GM12864 (cell line): ENCODE measurements around the gene SPINK8.

Source experiments
- DNase-seq: peaks from one replicate; pipeline ENCODE4 v3.0.0-alpha.2; 2011; ENCODE audit warnings: low read depth
- H3K4me3 ChIP-seq: 2 replicates; pipeline ENCODE4 v1.5.1; 2011; ENCODE audit warnings: mild to moderate bottlenecking, low read depth, low read length, control low read depth
- TF ChIP-seq, protein P1 (sequence below): IDR thresholded peaks from 2 replicates; pipeline ENCODE4 v1.5.1; 2011; ENCODE audit warnings: low read depth, mild to moderate bottlenecking, moderate library complexity, low read length, control low read depth, inconsistent platforms; ENCODE audit errors: missing control alignments

The SPINK8 gene

DNA sequence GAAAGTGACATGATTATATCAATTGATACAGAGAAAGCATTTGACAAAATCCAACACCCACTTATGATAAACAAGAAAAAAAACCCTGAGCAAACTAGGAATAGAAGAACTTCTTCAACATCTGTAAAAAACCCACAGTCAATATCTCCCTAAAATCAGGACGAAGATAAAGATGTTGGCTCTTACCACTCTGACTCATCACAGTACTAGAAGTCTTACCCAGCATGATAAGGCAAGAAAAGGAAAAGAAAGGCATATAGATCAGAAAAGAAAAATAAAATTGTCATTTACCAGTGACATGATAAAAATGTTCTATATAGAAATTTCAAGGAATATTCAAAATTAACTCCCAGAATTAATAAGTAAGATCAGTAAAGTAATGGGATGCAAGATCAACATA is 31.4 kb upstream of the SPINK8 start:
- H3K4me3 ChIP-seq: no peak overlapping the region
- TF ChIP-seq, protein P1, sequence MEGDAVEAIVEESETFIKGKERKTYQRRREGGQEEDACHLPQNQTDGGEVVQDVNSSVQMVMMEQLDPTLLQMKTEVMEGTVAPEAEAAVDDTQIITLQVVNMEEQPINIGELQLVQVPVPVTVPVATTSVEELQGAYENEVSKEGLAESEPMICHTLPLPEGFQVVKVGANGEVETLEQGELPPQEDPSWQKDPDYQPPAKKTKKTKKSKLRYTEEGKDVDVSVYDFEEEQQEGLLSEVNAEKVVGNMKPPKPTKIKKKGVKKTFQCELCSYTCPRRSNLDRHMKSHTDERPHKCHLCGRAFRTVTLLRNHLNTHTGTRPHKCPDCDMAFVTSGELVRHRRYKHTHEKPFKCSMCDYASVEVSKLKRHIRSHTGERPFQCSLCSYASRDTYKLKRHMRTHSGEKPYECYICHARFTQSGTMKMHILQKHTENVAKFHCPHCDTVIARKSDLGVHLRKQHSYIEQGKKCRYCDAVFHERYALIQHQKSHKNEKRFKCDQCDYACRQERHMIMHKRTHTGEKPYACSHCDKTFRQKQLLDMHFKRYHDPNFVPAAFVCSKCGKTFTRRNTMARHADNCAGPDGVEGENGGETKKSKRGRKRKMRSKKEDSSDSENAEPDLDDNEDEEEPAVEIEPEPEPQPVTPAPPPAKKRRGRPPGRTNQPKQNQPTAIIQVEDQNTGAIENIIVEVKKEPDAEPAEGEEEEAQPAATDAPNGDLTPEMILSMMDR: no peak

DNA sequence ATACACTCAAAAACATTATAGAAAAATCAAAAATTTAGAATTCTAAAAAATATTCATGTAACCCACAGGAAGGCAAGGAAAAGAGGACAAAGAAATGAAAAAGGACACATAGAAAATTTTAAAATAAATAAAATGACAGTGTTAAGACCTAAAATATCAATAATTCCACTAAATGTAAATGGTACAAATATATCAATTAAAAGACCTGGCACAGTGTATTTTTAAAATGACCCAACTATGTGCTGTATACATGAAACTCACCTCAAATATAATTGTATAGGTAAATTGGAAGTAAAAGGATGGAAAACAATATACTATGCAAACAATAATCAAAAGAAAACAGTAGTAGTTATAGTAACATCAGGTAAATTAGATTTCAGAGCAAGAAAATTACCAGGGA is 28.5 kb upstream of the SPINK8 start:
- no peak for DNase-seq
- H3K4me3 ChIP-seq: no peak overlapping the region
- TF ChIP-seq, protein P1: no peak

More for the DNA sequence above, 31.4 kb upstream of the SPINK8 start:
- DNase-seq: no peak

DNA sequence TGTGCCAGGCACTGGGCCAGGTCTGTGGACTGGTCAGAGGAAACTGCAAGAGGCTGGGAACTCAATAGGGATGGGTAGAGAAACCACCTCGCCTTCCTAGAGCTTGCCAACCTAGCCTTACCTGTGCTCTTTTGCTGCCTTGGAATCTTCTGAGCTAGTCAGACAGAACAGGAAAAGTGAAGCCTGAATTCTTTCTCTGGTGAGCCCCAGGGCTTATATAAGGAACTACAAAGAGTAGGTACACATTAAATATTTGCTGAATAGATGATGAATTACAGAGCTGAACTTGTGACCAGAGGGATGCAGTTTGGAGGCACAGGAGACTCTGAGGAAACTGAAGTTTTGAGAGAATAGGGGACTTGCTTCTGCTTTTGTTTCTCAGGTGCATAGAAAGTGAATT is 23.0 kb upstream of the SPINK8 start:
- no peak for DNase-seq
- H3K4me3 ChIP-seq: no peak overlapping the region
- TF ChIP-seq, protein P1: no peak

DNA sequence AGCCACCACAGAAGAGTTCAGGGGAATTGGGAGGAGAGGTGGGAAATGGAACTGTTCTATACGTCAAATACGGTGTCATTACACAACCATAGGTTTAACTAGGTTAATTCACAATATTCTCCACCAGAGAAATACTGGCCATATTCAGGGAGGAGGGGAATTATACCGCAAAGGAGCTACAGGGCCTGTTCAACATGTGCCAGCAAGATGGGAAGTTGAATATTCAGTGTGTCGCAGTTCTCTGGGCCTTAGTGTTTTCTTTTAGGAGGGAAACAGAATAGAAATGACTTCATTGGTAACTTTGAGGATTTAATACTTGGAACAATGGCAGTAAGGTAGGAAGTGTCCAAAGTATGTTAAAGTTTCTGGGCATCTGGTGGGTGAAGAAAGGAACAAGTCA is 20.5 kb upstream of the SPINK8 start:
- no peak for DNase-seq
- no peak overlapping the region for H3K4me3 ChIP-seq
- TF ChIP-seq, protein P1: no peak

DNA sequence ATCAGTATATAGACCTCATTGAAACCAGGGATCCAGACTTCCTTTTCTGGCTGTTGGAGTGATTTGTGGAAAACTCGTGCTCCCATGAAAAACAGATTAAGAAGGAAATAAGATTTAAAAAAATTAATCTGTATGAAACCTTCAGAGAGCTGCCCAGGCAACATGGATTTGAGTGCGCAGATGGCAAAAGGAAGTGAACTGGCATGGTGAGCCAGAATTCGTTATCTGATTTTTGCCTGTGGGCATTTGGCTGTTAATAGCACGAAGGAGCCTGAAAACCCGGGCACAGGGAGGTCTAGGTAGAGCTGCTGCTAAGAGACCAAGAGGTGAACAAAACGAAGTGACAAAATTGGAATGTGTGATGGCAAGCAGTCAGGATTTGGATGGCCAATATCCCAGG is 19.1 kb upstream of the SPINK8 start:
- no peak overlapping the region for H3K4me3 ChIP-seq
- no peak for DNase-seq
- TF ChIP-seq, protein P1: no peak

DNA sequence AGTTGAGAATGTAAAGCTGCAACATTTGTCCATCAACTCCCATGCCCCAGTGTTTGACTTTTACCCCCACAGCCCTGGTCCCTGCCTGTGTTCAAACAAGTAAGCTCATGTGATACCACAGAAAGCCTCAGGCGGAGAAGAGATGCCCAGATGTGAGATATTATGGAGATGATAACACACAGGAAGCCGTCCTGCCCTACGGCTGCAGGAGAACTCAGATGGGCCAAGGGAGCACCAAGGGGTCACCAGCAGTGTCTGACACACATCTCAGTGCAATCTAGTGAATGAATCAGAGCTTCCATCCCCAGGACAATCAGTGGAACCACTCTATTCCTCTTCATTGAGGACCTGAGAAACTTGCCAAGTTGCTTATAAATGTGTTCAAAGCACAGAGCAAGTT is 14.0 kb upstream of the SPINK8 start:
- TF ChIP-seq, protein P1: no peak
- H3K4me3 ChIP-seq: no peak overlapping the region
- no peak for DNase-seq

DNA sequence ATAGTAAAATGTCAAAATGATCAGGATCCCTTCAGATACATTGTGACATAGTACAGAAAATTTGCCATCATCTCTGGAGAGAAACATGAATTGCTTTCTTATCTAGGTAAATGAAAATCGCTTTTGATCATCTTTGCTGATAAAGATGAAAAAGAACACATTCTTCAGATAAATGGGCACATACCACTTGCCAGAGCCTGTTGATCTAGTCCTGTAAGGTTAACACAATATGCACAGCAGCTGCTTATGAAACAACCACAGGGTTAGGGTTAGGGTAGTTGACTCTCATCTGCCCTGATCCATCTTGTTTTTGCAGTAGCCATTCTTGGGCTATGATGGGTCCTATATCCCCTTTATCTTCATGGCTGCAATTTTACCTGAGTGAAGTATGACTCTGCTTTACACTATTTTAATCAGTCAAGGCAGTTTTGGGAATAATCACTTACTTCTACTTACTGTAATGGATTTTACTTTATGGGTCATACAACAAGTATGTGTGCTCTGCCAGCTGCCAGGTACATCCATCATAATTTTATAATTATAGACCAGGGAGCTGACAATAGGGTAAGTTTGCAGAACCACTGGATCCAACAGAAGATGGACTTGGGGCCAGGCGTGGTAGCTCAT is 12.6 kb upstream of the SPINK8 start:
- TF ChIP-seq, protein P1: no peak
- no peak overlapping the region for H3K4me3 ChIP-seq
- no peak for DNase-seq
